CD1c-positive myeloid dendritic cell (primary cell): Measurements from ENCODE around the gene KCNQ4.

Experiments
- DNase-seq: peaks from one replicate; pipeline ENCODE4 v3.0.0-alpha.2; 2016; ENCODE audit errors: extremely low spot score

The KCNQ4 gene

GRCh38 chr1:40857737-40858136, 74.2 kb downstream of the KCNQ4 start:
- no peak for DNase-seq

GRCh38 chr1:40858856-40859416, 75.3 kb downstream of the KCNQ4 start:
- DNase-seq = no peak

- peak; percentile 66 for DNase-seq
Observed at GRCh38 chr1:40860706-40861223, 77.2 kb downstream of the KCNQ4 start.

- DNase-seq = peak; percentile 60
Observed at GRCh38 chr1:40861224-40862003, 77.8 kb downstream of the KCNQ4 start.

- DNase-seq = peak; percentile 98
Observed at GRCh38 chr1:40862008-40862863, 78.6 kb downstream of the KCNQ4 start, which contains the start of gene CITED4. CITED4 (minus strand) TSS chr1:40862363; CDS start chr1:40862127, 236 bp downstream.

- peak; percentile 19 for DNase-seq
Observed at GRCh38 chr1:40868051-40868723, 84.6 kb downstream of the KCNQ4 start.

GRCh38 chr1:40870135-40870728, 86.6 kb downstream of the KCNQ4 start:
- peak; percentile 23 for DNase-seq

- DNase-seq = no peak
Observed at GRCh38 chr1:40872276-40872675, 88.7 kb downstream of the KCNQ4 start.

- DNase-seq = no peak
Observed at GRCh38 chr1:40873863-40874472, 90.4 kb downstream of the KCNQ4 start.

GRCh38 chr1:40876436-40876761, 92.8 kb downstream of the KCNQ4 start:
- DNase-seq = no peak

- no peak for DNase-seq
Observed at GRCh38 chr1:40876891-40877290, 93.3 kb downstream of the KCNQ4 start.

- DNase-seq = peak; percentile 33
Observed at GRCh38 chr1:40877698-40878097, 94.1 kb downstream of the KCNQ4 start.

- DNase-seq = no peak
Observed at GRCh38 chr1:40878906-40879305, 95.3 kb downstream of the KCNQ4 start.

GRCh38 chr1:40879482-40880175, 96.0 kb downstream of the KCNQ4 start:
- DNase-seq = no peak

GRCh38 chr1:40880813-40881549, 97.4 kb downstream of the KCNQ4 start:
- DNase-seq = no peak

- no peak for DNase-seq
Observed at GRCh38 chr1:40884055-40884795, 100.6 kb downstream of the KCNQ4 start.

GRCh38 chr1:40886318-40887011, 102.9 kb downstream of the KCNQ4 start:
- DNase-seq = no peak

- peak; percentile 66 for DNase-seq
Observed at GRCh38 chr1:40887012-40887378, 103.4 kb downstream of the KCNQ4 start.
